ENCODE results near the gene ZSWIM1. TPM values are rescaled to one million over a fixed set of nuclear protein-coding genes. Genes with fewer than 3 reads are reported as not detected.

ZSWIM1 gene
- total RNA-seq, 2 donors from 2014 or later: 11.6 to 12.5 TPM

- Histone ChIP-seq H3K27me3 (ENCODE audit: control insufficient read depth, insufficient read depth, low read length, poor library complexity, severe bottlenecking) (peaks cover 6% of the 10 kb centered on the region), H3K4me1 (ENCODE audit: control insufficient read depth, insufficient read depth, low read length) (peaks cover 3% of the 10 kb centered on the region), H3K9ac (ENCODE audit: extremely low read depth, low read length, poor library complexity, severe bottlenecking) (no peak overlapping the region), H3K36me3 (ENCODE audit: control insufficient read depth, insufficient read depth, low read length) (no peaks in the 10 kb centered on the region), H3K9me3 (ENCODE audit: control insufficient read depth, low read length) (no peaks in the 10 kb centered on the region), H3K27ac (ENCODE audit: low read depth, low read length) (no peak overlapping the region), H3K4me3 (ENCODE audit: low read length) (no peak overlapping the region)
- no peak for TF ChIP-seq CTCF (conservative IDR thresholded peaks at IDR 0.05)
- Mint-ChIP-seq H3K4me3 (no peak overlapping the region), H3K9me3 (no peaks in the 10 kb centered on the region), H3K36me3 (ENCODE audit: low read depth) (no peaks in the 10 kb centered on the region), H3K4me1 (peaks cover 6% of the 10 kb centered on the region), H3K27ac (no peak overlapping the region), H3K27me3 (ENCODE audit: insufficient read depth) (peaks cover 25% of the 10 kb centered on the region)
- no peak for DNase-seq
- 86 to 88% methylated on average over 8 to 9 of the region's 9 CpGs for WGBS, 2 experiments (ENCODE audit: insufficient coverage in 1 of 2, insufficient read length in 1 of 2)
Measured at GRCh38 chr20:45920462-45921336, 39.7 kb downstream of the ZSWIM1 start.

DNA sequence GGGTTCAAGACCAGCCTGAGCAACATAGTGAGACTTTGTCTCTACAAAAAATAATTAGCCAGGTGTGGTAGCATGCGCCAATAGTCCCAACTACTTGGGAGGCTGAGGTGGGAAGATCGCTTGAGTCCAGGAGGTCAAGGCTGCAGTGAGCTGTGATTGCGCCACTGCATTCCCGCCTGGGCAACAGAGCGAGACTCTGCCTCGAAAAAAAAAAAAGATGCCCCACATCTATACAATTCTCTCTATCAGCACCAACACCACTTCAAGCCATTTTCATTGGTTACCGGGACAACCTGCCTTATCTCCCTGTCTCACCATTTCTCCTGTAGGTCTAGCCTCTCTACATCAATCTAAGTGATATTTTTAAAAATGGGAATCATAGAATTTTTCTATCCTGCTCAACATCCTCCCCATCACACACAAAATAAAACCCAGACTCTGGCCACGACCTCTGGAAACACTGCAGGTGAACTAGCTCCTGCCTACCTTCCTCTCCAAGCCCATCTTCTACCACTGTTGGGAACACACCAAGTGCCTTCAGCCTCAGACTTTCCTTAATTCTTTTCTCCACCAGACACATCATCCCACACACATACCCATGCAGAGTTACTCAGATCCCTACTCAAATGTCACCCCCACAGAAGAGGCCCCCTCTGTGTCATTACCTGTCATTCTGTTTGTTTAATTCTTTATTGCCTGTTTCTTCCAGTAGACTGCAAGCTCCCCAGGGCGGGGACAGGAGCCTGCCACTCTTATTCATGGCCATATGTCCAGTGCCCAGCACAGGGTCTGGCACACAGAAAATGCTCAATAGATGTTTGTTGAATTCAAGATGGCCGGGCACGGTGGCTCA, 40.5 kb downstream of the ZSWIM1 start:
- 87 to 91% methylated on average over 6 to 11 of the region's 11 CpGs for whole genome bisulfite sequencing, 2 experiments (ENCODE audit: insufficient coverage in 1 of 2, insufficient read length in 1 of 2)
- Histone ChIP-seq H3K9ac (ENCODE audit: extremely low read depth, low read length, poor library complexity, severe bottlenecking) (no peak overlapping the region), H3K9me3 (ENCODE audit: control insufficient read depth, low read length) (no peaks in the 10 kb centered on the region), H3K4me3 (ENCODE audit: low read length) (no peak overlapping the region), H3K4me1 (ENCODE audit: control insufficient read depth, insufficient read depth, low read length) (peaks cover 4% of the 10 kb centered on the region), H3K27me3 (ENCODE audit: control insufficient read depth, insufficient read depth, low read length, poor library complexity, severe bottlenecking) (no peaks in the 10 kb centered on the region), H3K36me3 (ENCODE audit: control insufficient read depth, insufficient read depth, low read length) (no peaks in the 10 kb centered on the region), H3K27ac (ENCODE audit: low read depth, low read length) (no peak overlapping the region)
- H3K27ac Mint-ChIP-seq: no peak overlapping the region
- peaks cover 11% of the 10 kb centered on the region for H3K4me1 Mint-ChIP-seq
- peaks cover 20% of the 10 kb centered on the region for H3K27me3 Mint-ChIP-seq (ENCODE audit: insufficient read depth)
- DNase-seq: no peak
- H3K9me3 Mint-ChIP-seq: no peaks in the 10 kb centered on the region
- TF ChIP-seq CTCF (conservative IDR thresholded peaks at IDR 0.05): no peak
- H3K4me3 Mint-ChIP-seq: no peak overlapping the region
- H3K36me3 Mint-ChIP-seq (ENCODE audit: low read depth): no peaks in the 10 kb centered on the region

DNA sequence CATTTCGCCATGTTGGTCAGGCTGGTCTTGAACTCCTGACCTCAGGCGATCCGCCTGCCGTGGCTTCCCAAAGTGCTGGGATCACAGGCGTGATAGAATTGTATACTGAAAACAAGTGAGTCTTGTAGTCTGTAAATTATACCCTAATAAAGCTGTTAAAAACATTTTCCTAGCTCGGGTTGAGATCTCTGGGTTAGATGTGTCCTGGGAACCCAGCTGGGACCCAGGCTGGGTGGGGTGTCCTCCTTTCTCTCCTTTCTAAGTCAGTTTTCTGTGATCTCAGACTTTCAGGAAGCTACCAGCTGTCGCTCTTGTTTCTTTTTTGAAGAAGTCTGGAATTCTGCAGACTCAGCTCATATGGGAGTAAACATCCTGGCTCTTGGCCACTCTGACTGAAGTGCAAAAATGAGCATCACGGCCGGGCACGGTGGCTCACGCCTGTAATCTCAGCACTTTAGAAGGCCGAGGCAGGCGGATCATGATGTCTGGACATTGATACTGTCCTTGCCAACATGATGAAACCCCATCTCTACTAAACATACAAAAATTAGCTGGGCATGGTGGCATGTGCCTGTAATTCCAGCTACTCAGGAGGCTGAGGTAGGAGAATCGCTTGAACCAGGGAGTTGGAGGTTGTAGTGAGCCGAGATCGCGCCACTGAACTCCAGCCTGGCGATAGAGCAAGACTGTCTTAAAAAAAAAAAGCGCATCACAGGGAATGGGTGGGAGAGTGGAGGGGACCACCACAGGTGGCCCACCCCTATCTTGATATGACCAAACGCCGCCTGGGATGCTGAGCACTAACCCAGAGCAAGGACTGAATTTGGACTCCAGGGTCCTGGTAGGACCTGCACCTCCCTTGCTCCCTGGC, 43.6 kb downstream of the ZSWIM1 start:
- Histone ChIP-seq H3K36me3 (ENCODE audit: control insufficient read depth, insufficient read depth, low read length) (no peaks in the 10 kb centered on the region), H3K4me1 (ENCODE audit: control insufficient read depth, insufficient read depth, low read length) (peaks cover 4% of the 10 kb centered on the region), H3K4me3 (ENCODE audit: low read length) (no peak overlapping the region), H3K9me3 (ENCODE audit: control insufficient read depth, low read length) (no peaks in the 10 kb centered on the region), H3K27me3 (ENCODE audit: control insufficient read depth, insufficient read depth, low read length, poor library complexity, severe bottlenecking) (no peaks in the 10 kb centered on the region), H3K27ac (ENCODE audit: low read depth, low read length) (no peak overlapping the region), H3K9ac (ENCODE audit: extremely low read depth, low read length, poor library complexity, severe bottlenecking) (no peak overlapping the region)
- no peak for TF ChIP-seq CTCF (conservative IDR thresholded peaks at IDR 0.05)
- Mint-ChIP-seq H3K4me3 (no peak overlapping the region), H3K27ac (no peak overlapping the region), H3K4me1 (peaks cover 15% of the 10 kb centered on the region), H3K27me3 (ENCODE audit: insufficient read depth) (peaks cover 11% of the 10 kb centered on the region), H3K36me3 (ENCODE audit: low read depth) (no peaks in the 10 kb centered on the region), H3K9me3 (no peaks in the 10 kb centered on the region)
- DNase-seq: no peak
- WGBS, 2 experiments (ENCODE audit: insufficient coverage in 1 of 2, insufficient read length in 1 of 2): 85 to 93% methylated on average over 12 to 21 of the region's 21 CpGs
